HuH-7.5 (cell line): Measurements from ENCODE around the gene NHERF2.

ENCODE experiments used
- DNase-seq: peaks from one replicate; pipeline ENCODE4 v3.0.0; 2011; ENCODE audit warnings: low spot score

Gene NHERF2

GRCh38 chr16:2040787-2041522 lies 14.3 kb downstream of the NHERF2 start:
- DNase-seq: no peak

GRCh38 chr16:2042171-2042985 lies 15.7 kb downstream of the NHERF2 start:
- no peak for DNase-seq

DNA sequence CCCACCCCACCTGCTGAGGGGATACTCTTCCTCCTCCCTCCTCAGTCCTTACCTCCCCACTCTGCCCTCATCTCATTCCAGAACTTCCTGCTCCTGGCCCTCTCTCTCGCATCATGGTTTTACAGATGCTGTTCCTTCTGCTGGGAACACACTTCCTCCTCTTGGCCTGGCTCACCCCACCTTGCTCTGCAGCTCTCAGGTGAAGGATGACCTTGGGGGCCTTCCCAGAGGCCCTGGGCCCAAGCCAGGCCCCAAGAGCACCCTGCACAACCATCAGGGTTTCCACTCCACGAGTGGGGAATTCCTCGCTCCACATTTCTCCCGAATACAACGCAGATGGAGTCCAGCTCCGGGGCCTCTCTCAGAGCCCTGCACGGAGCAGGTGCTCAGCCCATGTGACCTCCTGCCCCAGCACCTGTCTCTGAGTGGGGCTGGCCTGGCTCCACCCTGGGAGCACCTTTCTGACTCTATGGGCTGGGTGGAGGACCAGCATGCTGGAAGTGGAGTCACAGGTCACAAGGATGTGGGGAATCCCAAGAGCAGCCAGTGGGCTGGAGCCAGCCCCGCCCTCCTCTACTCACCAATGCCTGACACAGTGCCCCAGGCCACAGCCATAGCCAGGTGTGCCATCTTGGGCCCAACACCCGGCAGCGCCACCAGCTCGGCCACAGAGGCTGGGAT lies 16.4 kb downstream of the NHERF2 start:
- no peak for DNase-seq

GRCh38 chr16:2043667-2044451 lies 17.2 kb downstream of the NHERF2 start:
- DNase-seq: no peak

GRCh38 chr16:2044541-2044940 lies 17.8 kb downstream of the NHERF2 start:
- no peak for DNase-seq

DNA sequence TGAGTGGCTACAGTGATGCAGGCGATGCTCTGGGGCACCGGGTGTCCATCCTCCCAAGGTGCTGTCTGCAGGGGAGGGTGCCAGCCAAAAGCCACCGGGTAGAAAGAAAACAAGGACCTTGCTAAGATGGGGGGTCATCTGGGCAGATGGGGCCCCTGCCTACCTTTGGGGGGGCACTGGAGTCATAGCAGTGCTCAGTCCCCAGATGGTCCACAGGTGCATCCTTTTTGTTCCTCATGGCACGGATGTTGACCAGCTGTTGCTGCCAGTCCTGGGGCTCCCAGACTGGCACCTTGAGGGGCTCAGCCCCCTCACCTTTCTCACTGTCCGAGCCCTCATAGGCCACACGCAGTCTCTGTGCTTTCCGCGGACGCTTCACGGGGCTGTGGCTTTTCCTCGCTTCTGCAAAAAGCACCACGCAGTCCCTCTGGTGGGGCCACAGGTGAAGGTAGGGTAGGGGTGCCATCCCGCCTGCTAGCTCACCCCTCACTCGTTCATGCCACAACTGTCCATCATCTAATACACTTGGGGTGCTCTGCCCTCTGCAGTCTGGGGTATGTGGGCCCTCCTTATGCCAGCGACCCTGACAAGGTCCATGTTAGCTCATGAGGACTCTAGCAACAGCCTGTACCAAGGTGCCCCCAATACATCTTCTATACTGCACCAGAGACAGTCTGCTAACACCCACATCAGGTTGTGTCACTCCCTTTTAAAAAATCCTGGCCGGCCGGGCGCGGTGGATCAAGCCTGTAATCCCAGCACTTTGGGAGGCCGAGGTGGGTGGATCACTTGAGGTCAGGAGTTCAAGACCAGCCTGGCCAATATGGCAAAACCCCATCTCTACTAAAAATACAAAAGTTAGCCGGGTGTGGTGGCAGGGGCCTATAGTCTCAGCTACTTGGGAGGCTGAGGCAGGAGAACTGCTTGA lies 19.5 kb downstream of the NHERF2 start:
- no peak for DNase-seq

DNA sequence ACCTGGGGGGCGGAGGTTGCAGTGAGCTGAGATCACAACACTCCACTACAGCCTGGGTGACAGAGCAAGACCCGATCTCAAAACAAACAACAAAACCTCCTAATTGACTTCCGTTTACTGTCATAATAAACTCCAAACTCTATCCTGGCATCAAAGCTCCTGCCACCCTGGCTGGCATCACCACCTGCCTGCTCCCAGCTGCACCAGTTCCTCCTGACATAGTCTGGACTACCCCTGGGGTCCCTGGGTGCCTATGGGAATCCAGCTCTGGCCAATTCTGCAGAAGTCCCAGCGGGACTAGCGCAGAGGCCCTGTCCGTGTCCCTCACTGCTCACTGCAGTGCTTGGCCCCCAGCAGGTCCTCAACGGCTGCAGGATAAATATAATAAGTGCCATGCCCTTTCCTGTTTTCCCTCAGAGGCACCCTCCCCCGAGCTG lies 20.2 kb downstream of the NHERF2 start:
- no peak for DNase-seq

DNA sequence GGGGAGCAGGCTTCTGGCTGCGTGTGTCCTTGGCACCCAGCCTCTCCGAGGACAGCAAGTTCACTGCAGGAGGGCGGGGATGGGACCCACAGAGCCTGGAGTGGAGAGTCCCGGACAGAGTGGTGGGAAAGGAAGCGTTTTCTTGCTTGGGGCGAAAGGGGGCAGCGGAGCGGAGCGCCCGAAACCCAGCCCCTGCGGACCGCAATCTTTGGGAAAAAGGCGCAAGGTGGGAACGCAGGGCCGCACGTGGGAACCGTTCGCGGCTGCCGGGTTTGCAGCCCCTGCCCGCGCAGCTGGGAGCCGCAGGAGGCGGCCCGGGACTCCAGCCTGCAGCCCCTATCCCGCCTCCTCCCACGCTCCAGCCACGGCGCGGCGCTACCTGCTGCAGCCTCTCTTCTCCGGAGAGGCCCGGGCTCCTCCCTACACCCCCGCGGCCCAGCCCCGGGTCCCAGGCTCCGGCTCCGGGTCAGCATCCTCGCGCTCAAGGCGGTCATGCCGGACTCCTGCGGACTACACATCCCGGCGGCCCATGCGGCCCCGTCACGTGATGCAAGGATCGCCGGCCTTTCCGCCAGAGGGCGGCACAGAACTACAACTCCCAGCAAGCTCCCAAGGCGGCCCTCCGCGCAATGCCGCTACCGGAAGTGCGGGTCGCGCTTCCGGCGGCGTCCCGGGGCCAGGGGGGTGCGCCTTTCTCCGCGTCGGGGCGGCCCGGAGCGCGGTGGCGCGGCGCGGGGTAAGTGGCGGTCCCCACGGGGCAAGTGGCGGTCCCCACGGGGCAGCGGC lies 20.8 kb downstream of the NHERF2 start, which contains the start of the genes NTHL1 and TSC2:
Gene NTHL1, minus strand, starts transcription at position 505 of the 786 bp plus-strand sequence. Its CDS starts 11 bp downstream, at position 494.
Gene TSC2, plus strand, starts transcription at position 656 of the 786 bp plus-strand sequence. CDS start 631 bp downstream, outside the sequence.
- DNase-seq: peak; percentile 90

DNA sequence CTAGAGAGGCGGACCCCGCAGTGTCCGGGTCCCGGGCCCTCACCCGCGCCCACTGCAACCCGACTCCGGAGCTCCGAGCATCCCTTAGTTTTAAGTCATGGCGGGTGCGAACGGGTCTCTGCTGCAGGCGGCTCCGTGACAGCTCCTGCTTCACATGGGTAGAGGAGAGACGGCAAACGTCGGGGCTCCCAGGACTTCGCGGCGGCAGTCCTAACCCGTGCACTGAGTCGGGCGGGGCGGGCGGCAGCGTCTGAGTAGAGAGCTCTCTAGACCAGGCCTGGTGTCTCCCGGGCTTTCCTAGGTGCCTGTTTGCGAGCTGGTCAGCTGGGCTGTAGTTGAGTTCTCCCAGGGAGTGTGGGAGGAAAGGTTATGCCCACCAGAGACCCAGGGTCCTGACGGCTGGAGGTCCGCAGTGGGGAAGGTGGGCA lies 21.4 kb downstream of the NHERF2 start:
- no peak for DNase-seq

- DNase-seq: no peak
These were observed 26.5 kb downstream of the NHERF2 start for GRCh38 chr16:2053211-2053610.

- DNase-seq: no peak
These were observed 27.2 kb downstream of the NHERF2 start for GRCh38 chr16:2053897-2054296.

DNA sequence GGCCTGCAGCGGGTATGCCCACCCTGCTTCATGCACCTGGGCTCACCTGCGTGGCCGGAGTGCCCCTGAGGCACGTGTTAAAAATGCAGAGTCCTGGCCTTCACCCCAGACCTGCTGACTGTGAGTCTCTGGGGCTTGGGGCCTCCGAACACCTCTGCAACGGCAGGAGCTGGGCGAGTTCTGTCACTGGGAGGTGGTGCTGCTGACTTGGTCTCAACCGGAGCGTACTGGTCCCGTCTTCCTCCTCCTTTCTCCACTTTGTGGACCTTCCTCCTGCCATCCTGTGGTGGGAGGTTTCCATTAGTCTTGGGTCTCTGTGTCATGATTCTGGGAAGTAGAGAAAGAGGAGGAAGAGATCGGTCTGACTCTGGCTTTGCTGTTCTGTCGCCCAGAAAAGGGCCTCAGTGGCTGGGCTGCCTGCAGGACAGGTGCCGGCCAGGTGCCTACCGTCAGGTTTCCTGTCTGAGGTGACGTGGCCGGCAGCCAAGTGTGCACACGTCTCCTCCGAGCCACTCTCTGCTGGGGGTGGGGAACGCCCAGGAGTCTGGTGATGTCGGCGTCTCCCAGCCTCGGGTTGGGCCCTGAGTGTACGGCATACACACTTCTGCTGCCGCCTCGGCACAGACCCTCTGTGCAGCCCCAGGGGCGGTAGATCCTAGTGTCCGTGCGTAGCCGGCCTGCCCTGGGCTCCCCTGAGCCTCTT lies 28.0 kb downstream of the NHERF2 start:
- no peak for DNase-seq

- DNase-seq: peak; percentile 49
These were observed 29.4 kb downstream of the NHERF2 start for GRCh38 chr16:2056077-2056476.

DNA sequence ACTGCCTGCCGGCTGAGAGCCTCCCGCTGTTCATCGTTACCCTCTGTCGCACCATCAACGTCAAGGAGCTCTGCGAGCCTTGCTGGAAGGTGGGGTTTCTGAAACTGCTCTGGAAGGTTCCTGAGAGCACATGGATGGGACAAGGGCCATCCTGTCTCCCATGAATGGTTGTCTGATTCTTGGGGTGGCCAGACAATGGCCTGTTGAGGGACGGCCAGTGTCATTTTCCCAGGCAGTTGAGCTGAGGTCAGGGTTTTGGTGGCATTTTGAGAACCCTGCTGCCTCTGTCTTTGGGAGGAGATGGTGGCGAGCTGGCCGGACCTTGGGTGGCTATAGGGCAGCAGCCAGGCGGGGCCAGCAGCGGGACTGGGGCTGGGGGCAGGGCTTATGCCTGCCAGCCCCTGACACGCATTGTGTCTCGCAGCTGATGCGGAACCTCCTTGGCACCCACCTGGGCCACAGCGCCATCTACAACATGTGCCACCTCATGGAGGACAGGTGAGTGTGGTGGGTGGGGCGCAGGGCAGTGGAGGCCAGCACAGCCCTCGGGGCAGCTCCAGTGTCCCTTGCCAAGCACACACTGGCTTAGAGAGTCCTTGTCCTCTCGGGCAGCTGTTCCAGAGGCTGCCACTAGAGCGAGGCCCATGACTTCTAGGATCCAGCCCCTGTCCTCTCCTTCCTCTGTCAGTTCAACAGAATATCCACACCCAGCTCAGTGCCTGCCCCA lies 30.1 kb downstream of the NHERF2 start:
- peak; percentile 59 for DNase-seq

GRCh38 chr16:2057438-2057837 lies 30.7 kb downstream of the NHERF2 start:
- DNase-seq: no peak

- DNase-seq: no peak
These were observed 31.7 kb downstream of the NHERF2 start for GRCh38 chr16:2058420-2058819.

DNA sequence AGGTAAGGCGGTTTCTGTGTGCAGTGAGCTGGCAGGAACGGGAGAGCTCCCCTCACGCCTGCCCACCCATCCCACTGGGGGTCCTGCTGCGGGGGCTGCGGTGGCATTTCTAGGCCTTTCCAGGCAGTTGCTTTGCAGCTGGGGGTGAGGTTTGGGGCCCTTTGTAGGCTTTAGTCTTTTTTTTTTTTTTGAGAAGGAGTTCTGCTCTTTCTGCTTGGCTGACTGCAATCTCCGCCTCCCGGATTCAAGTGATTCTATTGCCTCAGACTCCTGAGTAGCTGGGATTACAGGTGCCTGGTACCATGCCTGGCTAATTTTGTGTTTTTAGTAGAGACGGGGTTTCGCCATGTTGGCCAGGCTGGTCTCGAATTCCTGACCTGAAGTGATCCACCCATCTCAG lies 32.2 kb downstream of the NHERF2 start:
- no peak for DNase-seq

DNA sequence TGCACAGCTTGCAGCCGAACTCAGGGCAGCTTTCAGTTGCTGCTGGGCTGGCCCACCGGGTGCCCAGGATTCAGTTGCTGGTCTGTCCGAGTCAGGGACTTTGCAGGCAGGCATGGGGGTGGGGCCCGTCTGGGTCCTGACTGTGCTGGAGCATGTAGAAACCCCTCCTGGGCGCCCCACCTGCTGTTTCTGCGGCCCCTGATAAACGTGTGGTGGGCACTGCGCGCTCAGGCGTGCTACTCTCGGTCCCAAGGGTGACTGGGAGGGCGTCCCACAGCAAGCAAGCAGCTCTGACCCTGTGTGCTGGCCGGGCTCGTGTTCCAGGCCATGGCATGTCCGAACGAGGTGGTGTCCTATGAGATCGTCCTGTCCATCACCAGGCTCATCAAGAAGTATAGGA lies 33.6 kb downstream of the NHERF2 start:
- no peak for DNase-seq
